ENCODE results near the gene SDHAF4.

DNA sequence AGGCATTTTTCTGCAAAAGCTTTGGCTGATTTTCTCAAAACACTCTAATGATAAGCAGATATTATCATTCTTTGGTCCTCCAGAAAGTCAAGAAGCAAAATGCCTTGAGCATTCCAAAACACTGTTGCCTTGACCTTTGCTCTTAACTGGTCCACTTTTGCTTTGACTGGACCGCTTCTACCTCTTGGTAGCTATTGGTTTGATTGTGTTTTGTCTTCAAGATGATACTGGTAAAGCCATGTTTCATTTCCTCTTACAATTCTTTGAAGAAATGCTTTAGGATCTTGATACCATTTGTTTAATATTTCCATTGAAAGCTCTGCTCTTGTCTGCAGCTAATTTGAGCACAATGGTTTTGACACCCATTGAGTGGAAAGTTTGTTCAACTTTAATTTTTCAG, 35.6 kb upstream of the SDHAF4 start:
- TF ChIP-seq, protein P1, sequence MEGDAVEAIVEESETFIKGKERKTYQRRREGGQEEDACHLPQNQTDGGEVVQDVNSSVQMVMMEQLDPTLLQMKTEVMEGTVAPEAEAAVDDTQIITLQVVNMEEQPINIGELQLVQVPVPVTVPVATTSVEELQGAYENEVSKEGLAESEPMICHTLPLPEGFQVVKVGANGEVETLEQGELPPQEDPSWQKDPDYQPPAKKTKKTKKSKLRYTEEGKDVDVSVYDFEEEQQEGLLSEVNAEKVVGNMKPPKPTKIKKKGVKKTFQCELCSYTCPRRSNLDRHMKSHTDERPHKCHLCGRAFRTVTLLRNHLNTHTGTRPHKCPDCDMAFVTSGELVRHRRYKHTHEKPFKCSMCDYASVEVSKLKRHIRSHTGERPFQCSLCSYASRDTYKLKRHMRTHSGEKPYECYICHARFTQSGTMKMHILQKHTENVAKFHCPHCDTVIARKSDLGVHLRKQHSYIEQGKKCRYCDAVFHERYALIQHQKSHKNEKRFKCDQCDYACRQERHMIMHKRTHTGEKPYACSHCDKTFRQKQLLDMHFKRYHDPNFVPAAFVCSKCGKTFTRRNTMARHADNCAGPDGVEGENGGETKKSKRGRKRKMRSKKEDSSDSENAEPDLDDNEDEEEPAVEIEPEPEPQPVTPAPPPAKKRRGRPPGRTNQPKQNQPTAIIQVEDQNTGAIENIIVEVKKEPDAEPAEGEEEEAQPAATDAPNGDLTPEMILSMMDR (conservative IDR thresholded peaks at IDR 0.05 in 1 of 2, IDR thresholded peaks at IDR 0.05 in 1 of 2; ENCODE audit: low read depth in 1 of 2, low read length in 2 of 2), result no peak
- TF ChIP-seq EZH2 (IDR thresholded peaks at IDR 0.05; ENCODE audit: low read length, missing control alignments), result no peak
